K562 (cell line): Measurements from ENCODE around the gene UNC119B. TPM values are rescaled to one million over a fixed set of nuclear protein-coding genes. Genes with fewer than 3 reads are reported as not detected.

ENCODE experiments used
- ELF1 ChIP-seq: fragments of 200-800 bp; sonication (Bioruptor generic); IDR thresholded peaks from 2 replicates; pipeline ENCODE4 v1.6.1; 2016; ENCODE audit warnings: missing genetic modification characterization, missing compliant biosample characterization
- FOXA3 ChIP-seq, 2 experiments: fragments of 450-650 bp in 1 of 2; sonication (generic) in 1 of 2; formaldehyde crosslinking; IDR thresholded peaks in 1 of 2; conservative IDR thresholded peaks in 1 of 2; 2 replicates each; pipeline versions ENCODE4 v1.4.0 to v1.8.0; 2020 to 2022; ENCODE audit warnings: mild to moderate bottlenecking in 2 of 2, missing genetic modification reagents in 1 of 2
- FOXM1 ChIP-seq, 2 experiments: fragments of 450-650 bp in 1 of 2; sonication (generic) in 1 of 2; formaldehyde crosslinking in 1 of 2; IDR thresholded peaks; 2 replicates each; pipeline versions ENCODE4 v1.6.1 to v1.9.0; 2017 to 2022; ENCODE audit warnings: low read depth in 2 of 2, mild to moderate bottlenecking in 2 of 2, missing genetic modification reagents in 1 of 2, moderate library complexity in 1 of 2
- NBN ChIP-seq: fragments of 450-650 bp; IDR thresholded peaks from 2 replicates; pipeline ENCODE4 v1.6.1; 2016; ENCODE audit warnings: low read depth, mild to moderate bottlenecking
- RBM39 ChIP-seq: fragments of 200-400 bp; formaldehyde crosslinking; optimal IDR thresholded peaks from 2 replicates; pipeline ENCODE3; 2018; ENCODE audit warnings: low read depth, low read length
- RERE ChIP-seq: sonication (generic); formaldehyde crosslinking; IDR thresholded peaks from 2 replicates; pipeline ENCODE4 v1.8.0; 2023; ENCODE audit warnings: missing genetic modification reagents, mild to moderate bottlenecking, borderline replicate concordance
- SMAD2 ChIP-seq: fragments of 150-350 bp; IDR thresholded peaks from 2 replicates; pipeline ENCODE4 v1.6.1; 2014; ENCODE audit warnings: low read depth, mild to moderate bottlenecking, low read length
- TAF15 ChIP-seq: fragments of 200-400 bp; formaldehyde crosslinking; IDR thresholded peaks from 2 replicates; pipeline ENCODE4 v1.6.1; 2017; ENCODE audit warnings: mild to moderate bottlenecking, low read depth, low read length, moderate library complexity
- THAP12 ChIP-seq: fragments of 250-450 bp; sonication (Bioruptor Pico); IDR thresholded peaks from 2 replicates; pipeline ENCODE4 v1.9.0; 2021; ENCODE audit warnings: mild to moderate bottlenecking, inconsistent platforms
- THRA ChIP-seq: fragments of 450-650 bp; IDR thresholded peaks from 2 replicates; pipeline ENCODE4 v1.6.1; 2017; ENCODE audit warnings: mild to moderate bottlenecking, moderate library complexity
- ZNF24 ChIP-seq: fragments of 450-650 bp; IDR thresholded peaks from 2 replicates; pipeline ENCODE4 v1.6.1; 2016
- ZNF668 ChIP-seq: fragments of 250-450 bp; sonication (Bioruptor Pico); IDR thresholded peaks from 2 replicates; pipeline ENCODE4 v1.8.0; 2022; ENCODE audit warnings: mild to moderate bottlenecking, inconsistent platforms
- ZNF76 ChIP-seq: fragments of 250-450 bp; sonication (Bioruptor Pico); IDR thresholded peaks from 2 replicates; pipeline ENCODE4 v1.4.0; 2020; ENCODE audit warnings: mild to moderate bottlenecking, moderate library complexity, borderline replicate concordance
- polyA plus RNA-seq, 8 experiments: library from polyadenylated mRNA; depleted of rRNA in 4 of 8; stranded (reverse) in 5 of 8; unstranded in 3 of 8; fragments of >200 nt; fragmentation: Nextera tagmentation in 2 of 8; fragmentation: Illumina TruSeq in 1 of 8; extraction: Ambion mirVana in 2 of 8; extraction: Trizol in 1 of 8; gene quantifications; 2 replicates each; pipeline versions ENCODE4 v1.2.1 to v1.2.3, GENCODE V29; 2011 to 2014; ENCODE audit warnings: inconsistent platforms in 1 of 8, missing spikeins in 1 of 8
- total RNA-seq, 7 experiments: library from RNA; depleted of rRNA in 6 of 7; stranded (reverse); fragments of >200 nt in 6 of 7; fragmentation: Illumina TruSeq in 2 of 7; extraction: Trizol in 2 of 7; gene quantifications; 2 replicates each; pipeline versions ENCODE4 v1.2.1 to v1.2.3, GENCODE V29; 2011 to 2021; ENCODE audit warnings: low replicate concordance in 1 of 7
- TF ChIP-seq, protein P1 (sequence below): fragments of 200-400 bp; formaldehyde crosslinking; IDR thresholded peaks from 2 replicates; pipeline ENCODE4 v1.6.1; 2017; ENCODE audit warnings: mild to moderate bottlenecking, low read depth, low read length, moderate library complexity

The UNC119B gene
- total and polyA plus RNA-seq, 9 of the 15 experiments (the other 6 are each of a cell fraction or from before 2014, with no cell fraction given): 4.0 to 34.5 (median 15.1) TPM

DNA sequence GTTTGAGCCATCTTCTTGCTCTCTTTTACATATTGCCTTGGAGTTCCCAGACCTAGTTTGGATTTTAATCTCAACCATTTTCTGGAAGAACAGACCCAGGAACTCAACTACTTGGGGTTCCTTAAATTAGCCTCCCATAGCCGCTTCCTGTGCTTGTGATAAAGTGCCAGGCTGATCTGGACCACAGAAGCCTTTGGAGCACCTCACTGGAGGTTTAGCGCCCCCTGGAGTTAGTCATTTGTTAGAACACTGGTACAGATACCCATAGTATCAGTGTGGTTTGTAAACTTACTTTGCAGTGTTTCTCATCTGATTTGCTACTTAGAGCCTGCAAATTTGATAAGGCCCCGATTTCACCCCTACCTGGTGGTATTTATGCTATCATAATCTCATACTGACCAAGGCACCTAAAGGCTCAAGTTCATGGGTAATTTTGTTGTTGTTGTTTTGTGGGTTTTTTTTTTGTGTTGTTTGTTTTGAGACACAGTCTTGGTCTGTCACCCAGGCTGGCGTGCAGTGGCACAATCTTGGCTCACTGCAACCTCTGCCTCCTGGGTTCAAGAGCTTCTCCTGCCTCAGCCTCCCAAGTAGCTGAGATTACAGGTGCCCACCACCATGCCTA is 3.7 kb downstream of the UNC119B start (continued):
- no peak for TF ChIP-seq FOXM1 (IDR thresholded peaks at IDR 0.05; ENCODE audit: low read depth)
- TF ChIP-seq FOXM1 (CRISPR knock-in tag; IDR thresholded peaks at IDR 0.05; ENCODE audit: low read depth): no peak
- no peak for TF ChIP-seq RBM39
- no peak for TF ChIP-seq THRA
- TF ChIP-seq ZNF24: no peak
- TF ChIP-seq THAP12 (CRISPR knock-in tag): no peak
- TF ChIP-seq TAF15: no peak
- TF ChIP-seq RERE (CRISPR knock-in tag): no peak
- TF ChIP-seq NBN: no peak
- no peak for TF ChIP-seq ELF1 (tag)
- TF ChIP-seq ZNF668 (CRISPR knock-in tag): no peak
- TF ChIP-seq SMAD2: no peak
- no peak for TF ChIP-seq ZNF76
- no peak for TF ChIP-seq FOXA3 (CRISPR knock-in tag; conservative IDR thresholded peaks at IDR 0.05 in 1 of 2, IDR thresholded peaks at IDR 0.05 in 1 of 2)
- TF ChIP-seq, protein P1, sequence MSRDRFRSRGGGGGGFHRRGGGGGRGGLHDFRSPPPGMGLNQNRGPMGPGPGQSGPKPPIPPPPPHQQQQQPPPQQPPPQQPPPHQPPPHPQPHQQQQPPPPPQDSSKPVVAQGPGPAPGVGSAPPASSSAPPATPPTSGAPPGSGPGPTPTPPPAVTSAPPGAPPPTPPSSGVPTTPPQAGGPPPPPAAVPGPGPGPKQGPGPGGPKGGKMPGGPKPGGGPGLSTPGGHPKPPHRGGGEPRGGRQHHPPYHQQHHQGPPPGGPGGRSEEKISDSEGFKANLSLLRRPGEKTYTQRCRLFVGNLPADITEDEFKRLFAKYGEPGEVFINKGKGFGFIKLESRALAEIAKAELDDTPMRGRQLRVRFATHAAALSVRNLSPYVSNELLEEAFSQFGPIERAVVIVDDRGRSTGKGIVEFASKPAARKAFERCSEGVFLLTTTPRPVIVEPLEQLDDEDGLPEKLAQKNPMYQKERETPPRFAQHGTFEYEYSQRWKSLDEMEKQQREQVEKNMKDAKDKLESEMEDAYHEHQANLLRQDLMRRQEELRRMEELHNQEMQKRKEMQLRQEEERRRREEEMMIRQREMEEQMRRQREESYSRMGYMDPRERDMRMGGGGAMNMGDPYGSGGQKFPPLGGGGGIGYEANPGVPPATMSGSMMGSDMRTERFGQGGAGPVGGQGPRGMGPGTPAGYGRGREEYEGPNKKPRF: no peak
